Measurements from ENCODE around the gene PPP2R2B.

Gene PPP2R2B

GRCh38 chr5:146884066-146884626, 5.6 kb upstream of the PPP2R2B start:
- DNase-seq (ENCODE audit: low spot score): no peak

DNA sequence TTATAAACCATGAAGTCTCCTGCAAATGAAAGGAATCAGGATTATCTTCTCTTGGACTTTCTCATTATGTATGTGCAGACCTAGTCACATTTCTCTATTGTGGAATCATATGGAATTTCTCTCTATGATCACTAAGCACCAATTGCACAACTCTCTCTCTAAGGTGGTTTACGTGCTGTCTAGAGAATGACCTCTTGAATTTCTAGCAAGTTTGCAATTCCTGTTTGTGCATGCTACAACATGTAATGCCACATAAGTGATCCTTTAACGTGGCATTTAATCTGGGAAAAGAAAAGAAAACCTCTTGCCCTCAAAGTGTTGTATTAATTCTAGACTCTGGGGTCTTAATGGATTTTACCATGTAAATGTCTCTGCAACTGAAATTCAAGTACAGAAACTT, 5.0 kb upstream of the PPP2R2B start:
- DNase-seq (ENCODE audit: low spot score): no peak

GRCh38 chr5:146880966-146881365, 2.4 kb upstream of the PPP2R2B start:
- DNase-seq (ENCODE audit: low spot score): no peak

- DNase-seq (ENCODE audit: low spot score): no peak
Measured at GRCh38 chr5:146877783-146878475, 628 bp downstream of the PPP2R2B start.

GRCh38 chr5:146877178-146877681, 1.3 kb downstream of the PPP2R2B start:
- DNase-seq (ENCODE audit: low spot score): no peak

DNA sequence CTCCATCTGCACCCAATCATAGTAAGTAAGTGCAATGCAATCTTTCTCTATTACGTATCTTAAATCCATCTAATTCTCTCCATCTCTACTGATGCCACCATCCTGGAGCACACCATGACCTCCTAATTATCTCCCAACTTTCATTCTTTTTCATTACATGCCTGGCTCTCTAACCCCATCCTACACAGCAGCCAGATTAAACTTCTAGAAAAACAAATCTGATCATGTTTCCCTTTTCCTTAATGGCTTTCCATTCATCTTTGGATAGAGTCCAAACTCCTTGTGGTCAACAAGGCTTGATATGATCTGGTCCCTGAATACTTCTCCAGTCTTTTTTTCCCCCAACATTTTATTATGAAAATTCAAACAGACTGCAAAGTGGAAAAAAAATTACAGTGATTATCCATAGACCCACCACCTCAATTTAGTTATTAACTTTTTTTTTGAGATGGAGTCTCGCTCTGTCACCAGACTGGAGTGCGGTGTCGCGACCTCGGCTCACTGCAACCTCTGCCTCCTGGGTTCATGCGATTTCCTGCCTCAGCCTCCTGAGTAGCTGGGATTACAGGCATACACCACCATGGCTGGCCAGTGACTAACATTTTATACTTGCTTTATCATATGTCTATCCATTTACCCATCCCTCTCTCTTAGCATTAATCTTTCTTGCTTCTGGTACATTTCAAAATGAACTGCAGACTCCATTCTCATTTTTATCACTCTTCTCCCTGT, 5.2 kb downstream of the PPP2R2B start:
- DNase-seq (ENCODE audit: low spot score): no peak

- DNase-seq (ENCODE audit: low spot score): no peak
Measured at GRCh38 chr5:146872188-146872587, 6.4 kb downstream of the PPP2R2B start.

- no peak for DNase-seq (ENCODE audit: low spot score)
Measured at GRCh38 chr5:146867996-146868708, 10.4 kb downstream of the PPP2R2B start.

GRCh38 chr5:146866263-146866662, 12.3 kb downstream of the PPP2R2B start:
- no peak for DNase-seq (ENCODE audit: low spot score)

- DNase-seq (ENCODE audit: low spot score): no peak
Measured at GRCh38 chr5:146862641-146863040, 15.9 kb downstream of the PPP2R2B start.

DNA sequence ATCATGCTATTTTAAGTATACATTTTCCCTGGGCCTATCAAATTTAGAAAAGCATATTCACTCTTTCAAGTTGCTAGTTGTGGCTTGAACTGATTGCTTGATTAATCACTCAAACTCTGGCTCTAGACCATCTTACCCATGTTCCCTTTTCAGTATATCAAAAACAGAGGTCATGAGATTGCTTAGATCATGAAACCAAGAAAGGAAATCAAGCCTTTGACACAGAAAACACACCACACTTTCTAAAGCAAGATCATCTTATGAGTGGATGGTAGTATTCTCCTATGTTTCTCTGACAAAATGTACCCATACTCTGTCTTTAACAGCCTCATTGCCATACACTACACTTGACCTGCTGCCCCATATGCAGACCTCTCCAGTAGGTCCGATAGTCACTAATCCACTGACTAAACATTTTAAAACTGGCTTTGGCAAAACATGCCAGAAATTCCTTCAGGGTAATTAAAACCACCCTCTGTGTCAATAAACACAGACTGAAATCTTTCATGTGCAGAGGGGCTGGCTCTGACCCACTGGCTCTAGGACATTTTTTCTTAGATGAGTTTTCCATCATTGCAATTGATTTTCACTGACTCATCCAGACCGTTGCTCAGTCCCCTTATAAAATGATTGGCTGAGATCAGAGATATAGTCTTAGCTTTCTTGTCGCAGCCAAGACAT, 18.2 kb downstream of the PPP2R2B start:
- no peak for DNase-seq (ENCODE audit: low spot score)

DNA sequence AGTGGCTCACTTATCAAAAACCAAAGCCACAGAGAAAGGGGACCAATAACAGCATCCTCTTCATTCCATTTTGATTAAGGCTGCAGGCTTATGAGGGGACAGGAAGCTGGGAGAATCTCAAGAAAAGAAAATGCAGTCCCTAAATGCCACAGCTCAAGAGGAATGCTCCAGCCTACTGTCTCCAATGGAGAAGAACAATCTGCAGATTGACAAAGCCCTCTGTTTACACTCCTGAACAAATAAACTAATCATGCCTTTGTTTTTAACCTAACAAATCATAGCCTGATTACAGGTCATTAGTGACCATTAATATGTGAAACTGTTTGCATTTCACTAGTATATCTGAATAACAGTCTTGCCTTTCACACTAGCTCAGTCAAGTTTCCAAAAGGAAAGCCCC, 26.5 kb downstream of the PPP2R2B start:
- DNase-seq (ENCODE audit: low spot score): no peak

- no peak for DNase-seq (ENCODE audit: low spot score)
Measured at GRCh38 chr5:146851133-146851532, 27.4 kb downstream of the PPP2R2B start.

GRCh38 chr5:146849694-146850303, 28.8 kb downstream of the PPP2R2B start:
- DNase-seq (ENCODE audit: low spot score): no peak

GRCh38 chr5:146848133-146848532, 30.4 kb downstream of the PPP2R2B start:
- no peak for DNase-seq (ENCODE audit: low spot score)

- no peak for DNase-seq (ENCODE audit: low spot score)
Measured at GRCh38 chr5:146840016-146840415, 38.5 kb downstream of the PPP2R2B start.

- no peak for DNase-seq (ENCODE audit: low spot score)
Measured at GRCh38 chr5:146836226-146836842, 42.2 kb downstream of the PPP2R2B start.

DNA sequence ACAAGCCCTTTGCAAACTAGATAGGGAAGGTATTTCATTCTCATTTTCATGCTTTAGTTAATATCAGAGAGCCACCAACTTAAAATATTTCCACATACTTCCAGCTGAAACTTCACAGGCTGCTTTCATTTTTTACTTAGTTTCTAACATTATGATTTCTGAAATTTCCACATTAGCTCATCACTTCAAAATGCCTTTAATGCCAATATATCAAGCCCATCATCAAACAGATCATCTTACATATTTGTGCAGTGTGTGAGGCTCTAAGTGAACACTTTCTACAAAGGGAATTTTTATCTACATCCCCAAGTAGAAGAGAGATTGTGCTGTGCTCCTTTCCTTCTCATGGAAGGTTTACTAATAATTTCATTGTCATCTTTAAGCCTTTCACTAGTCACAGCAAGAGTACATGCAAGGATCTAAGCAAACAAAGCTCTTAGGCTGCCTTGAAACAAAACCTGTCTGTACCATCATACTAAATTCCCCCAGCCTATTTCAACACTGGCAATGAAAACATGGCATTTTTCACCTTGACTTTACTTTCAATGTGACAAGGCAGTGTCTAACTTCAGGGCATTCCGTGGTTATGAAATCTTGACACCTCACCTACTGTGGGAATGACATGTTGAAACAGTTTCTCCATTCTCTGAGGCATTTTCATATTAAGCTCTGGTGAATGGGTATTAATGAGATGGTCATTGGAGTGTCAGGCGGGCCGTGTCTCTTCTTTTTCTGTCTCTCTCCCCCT, 45.4 kb downstream of the PPP2R2B start:
- no peak for DNase-seq (ENCODE audit: low spot score)

GRCh38 chr5:146828385-146828784, 50.2 kb downstream of the PPP2R2B start:
- no peak for DNase-seq (ENCODE audit: low spot score)

- no peak for DNase-seq (ENCODE audit: low spot score)
Measured at GRCh38 chr5:146827901-146828300, 50.7 kb downstream of the PPP2R2B start.

Measured in AG08395 (cell line).